ENCODE results near the gene FBRSL1.
"Not testable (repeated sequence)": the region's sequence is repeated elsewhere in the genome, so short reads cannot be mapped to it uniquely, and the experiment has no call there.

Gene FBRSL1

GRCh38 chr12:132530851-132531250 is 40.9 kb downstream of the FBRSL1 start:
- no peak overlapping the region for H3K9ac ChIP-seq (ENCODE audit: low read length)
- no peaks in the 10 kb centered on the region for H3K4me1 ChIP-seq (ENCODE audit: low read length)

DNA sequence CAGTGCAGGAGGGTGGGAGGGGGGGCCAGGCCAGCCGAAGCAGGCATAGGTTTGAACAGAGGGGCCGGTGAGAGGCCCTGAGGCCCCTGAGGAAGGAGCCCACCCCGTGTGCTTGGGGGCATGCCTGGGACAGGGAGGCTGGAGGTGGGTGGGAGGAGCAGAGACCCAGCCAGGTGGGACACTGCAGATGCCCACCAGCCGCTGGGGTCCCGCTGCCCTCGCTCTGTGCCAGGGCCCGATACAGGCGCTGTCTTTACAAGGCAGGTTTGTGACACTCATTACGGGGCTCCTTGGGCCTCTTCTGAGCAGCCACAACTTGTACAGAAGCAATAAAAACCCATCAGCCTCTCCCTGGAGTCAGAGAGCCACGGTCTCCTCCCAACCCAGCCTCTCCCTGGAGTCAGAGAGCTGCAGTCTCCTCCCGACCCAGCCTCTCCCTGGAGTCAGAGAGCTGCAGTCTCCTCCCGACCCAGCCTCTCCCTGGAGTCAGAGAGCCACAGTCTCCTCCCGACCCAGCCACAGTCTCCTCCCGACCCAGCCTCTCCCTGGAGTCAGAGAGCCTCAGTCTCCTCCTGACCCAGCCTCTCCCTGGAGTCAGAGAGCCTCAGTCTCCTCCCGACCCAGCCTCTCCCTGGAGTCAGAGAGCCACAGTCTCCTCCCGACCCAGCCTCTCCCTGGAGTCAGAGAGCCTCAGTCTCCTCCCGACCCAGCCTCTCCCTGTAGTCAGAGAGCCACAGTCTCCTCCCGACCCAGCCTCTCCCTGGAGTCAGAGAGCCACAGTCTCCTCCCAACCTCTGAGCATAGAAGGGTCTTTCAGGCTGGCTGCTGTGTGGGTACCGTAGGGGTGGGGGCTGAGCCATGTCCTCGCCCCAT is 43.0 kb downstream of the FBRSL1 start:
- not testable (repeated sequence) for H3K9me2 ChIP-seq (replicated peaks; ENCODE audit: insufficient read depth, low read length); H3K79me2 ChIP-seq (ENCODE audit: low read length); H3K9ac ChIP-seq (ENCODE audit: low read length); H4K20me1 ChIP-seq (ENCODE audit: insufficient read depth, low read length); DNase-seq; H3K4me3 ChIP-seq (ENCODE audit: low read length); H3K36me3 ChIP-seq (replicated peaks; ENCODE audit: insufficient read depth, low read length); H3K4me1 ChIP-seq (ENCODE audit: low read length); H3K9me3 ChIP-seq (replicated peaks; ENCODE audit: insufficient read depth, low read length); H2AFZ ChIP-seq (ENCODE audit: low read length); H3K27me3 ChIP-seq (replicated peaks; ENCODE audit: insufficient read depth, low read length); H3K27ac ChIP-seq (ENCODE audit: low read length); H3F3A ChIP-seq (ENCODE audit: insufficient read depth, low read length); H3K4me2 ChIP-seq (ENCODE audit: low read depth, low read length)

More at GRCh38 chr12:132530851-132531250, 40.9 kb downstream of the FBRSL1 start:
- H3K27me3 ChIP-seq (replicated peaks; ENCODE audit: insufficient read depth, low read length) = no peaks in the 10 kb centered on the region
- H3K27ac ChIP-seq (ENCODE audit: low read length) = no peak overlapping the region
- no peaks in the 10 kb centered on the region for H3K79me2 ChIP-seq (ENCODE audit: low read length)
- no peak overlapping the region for H3K4me3 ChIP-seq (ENCODE audit: low read length)
- no peak overlapping the region for H3K4me2 ChIP-seq (ENCODE audit: low read depth, low read length)
- H3K9me3 ChIP-seq (replicated peaks; ENCODE audit: insufficient read depth, low read length) = no peaks in the 10 kb centered on the region
- no peaks in the 10 kb centered on the region for H3K36me3 ChIP-seq (replicated peaks; ENCODE audit: insufficient read depth, low read length)
- H3F3A ChIP-seq (ENCODE audit: insufficient read depth, low read length) = no peaks in the 10 kb centered on the region
- H3K9me2 ChIP-seq (replicated peaks; ENCODE audit: insufficient read depth, low read length) = no peaks in the 10 kb centered on the region
- no peaks in the 10 kb centered on the region for H4K20me1 ChIP-seq (ENCODE audit: insufficient read depth, low read length)
- H2AFZ ChIP-seq (ENCODE audit: low read length) = no peak overlapping the region
- TF ChIP-seq, protein P1, sequence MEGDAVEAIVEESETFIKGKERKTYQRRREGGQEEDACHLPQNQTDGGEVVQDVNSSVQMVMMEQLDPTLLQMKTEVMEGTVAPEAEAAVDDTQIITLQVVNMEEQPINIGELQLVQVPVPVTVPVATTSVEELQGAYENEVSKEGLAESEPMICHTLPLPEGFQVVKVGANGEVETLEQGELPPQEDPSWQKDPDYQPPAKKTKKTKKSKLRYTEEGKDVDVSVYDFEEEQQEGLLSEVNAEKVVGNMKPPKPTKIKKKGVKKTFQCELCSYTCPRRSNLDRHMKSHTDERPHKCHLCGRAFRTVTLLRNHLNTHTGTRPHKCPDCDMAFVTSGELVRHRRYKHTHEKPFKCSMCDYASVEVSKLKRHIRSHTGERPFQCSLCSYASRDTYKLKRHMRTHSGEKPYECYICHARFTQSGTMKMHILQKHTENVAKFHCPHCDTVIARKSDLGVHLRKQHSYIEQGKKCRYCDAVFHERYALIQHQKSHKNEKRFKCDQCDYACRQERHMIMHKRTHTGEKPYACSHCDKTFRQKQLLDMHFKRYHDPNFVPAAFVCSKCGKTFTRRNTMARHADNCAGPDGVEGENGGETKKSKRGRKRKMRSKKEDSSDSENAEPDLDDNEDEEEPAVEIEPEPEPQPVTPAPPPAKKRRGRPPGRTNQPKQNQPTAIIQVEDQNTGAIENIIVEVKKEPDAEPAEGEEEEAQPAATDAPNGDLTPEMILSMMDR (IDR thresholded peaks at IDR 0.05; ENCODE audit: low read length) = no peak
- TF ChIP-seq EZH2phosphoT487 (IDR thresholded peaks at IDR 0.05; ENCODE audit: low read length) (no peak), EZH2 (optimal IDR thresholded peaks at IDR 0.05; ENCODE audit: low read depth, low read length) (no peak)
- DNase-seq = no peak

- Histone ChIP-seq H3K36me3 (replicated peaks; ENCODE audit: insufficient read depth, low read length) (no peaks in the 10 kb centered on the region), H3K9ac (ENCODE audit: low read length) (no peak overlapping the region), H3K9me3 (replicated peaks; ENCODE audit: insufficient read depth, low read length) (no peaks in the 10 kb centered on the region), H3K79me2 (ENCODE audit: low read length) (no peaks in the 10 kb centered on the region), H3K27me3 (replicated peaks; ENCODE audit: insufficient read depth, low read length) (no peaks in the 10 kb centered on the region), H3K4me1 (ENCODE audit: low read length) (no peaks in the 10 kb centered on the region), H3K4me2 (ENCODE audit: low read depth, low read length) (no peak overlapping the region), H3K9me2 (replicated peaks; ENCODE audit: insufficient read depth, low read length) (no peaks in the 10 kb centered on the region), H4K20me1 (ENCODE audit: insufficient read depth, low read length) (no peaks in the 10 kb centered on the region), H2AFZ (ENCODE audit: low read length) (no peak overlapping the region), H3K4me3 (ENCODE audit: low read length) (no peak overlapping the region), H3K27ac (ENCODE audit: low read length) (no peak overlapping the region), H3F3A (ENCODE audit: insufficient read depth, low read length) (no peaks in the 10 kb centered on the region)
- no peak for DNase-seq
- TF ChIP-seq EZH2 (optimal IDR thresholded peaks at IDR 0.05; ENCODE audit: low read depth, low read length) = no peak
- TF ChIP-seq EZH2phosphoT487 (IDR thresholded peaks at IDR 0.05; ENCODE audit: low read length) = no peak
- TF ChIP-seq, protein P1 (IDR thresholded peaks at IDR 0.05; ENCODE audit: low read length) = no peak
Observed at GRCh38 chr12:132533584-132533958, 43.6 kb downstream of the FBRSL1 start.

DNA sequence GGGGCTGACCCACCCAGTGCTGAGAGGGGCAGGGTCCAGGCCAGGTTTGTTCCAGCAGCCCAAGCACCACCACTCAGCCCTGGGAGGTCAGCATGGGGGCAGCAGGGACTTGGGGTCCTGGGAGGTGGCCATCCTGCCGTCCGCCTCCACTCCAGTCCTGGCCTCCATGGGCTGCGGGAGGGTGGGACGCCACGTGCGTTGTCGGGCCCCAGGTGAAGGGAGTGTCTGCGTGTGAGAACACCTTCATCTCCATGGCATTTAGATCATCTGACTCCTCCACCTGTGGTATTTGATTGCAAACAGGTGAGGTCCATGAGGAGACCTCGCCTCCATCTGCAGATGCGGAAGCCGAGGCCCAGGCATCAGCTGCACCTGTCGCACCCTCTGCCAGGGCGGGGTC is 44.1 kb downstream of the FBRSL1 start:
- Histone ChIP-seq H3F3A (ENCODE audit: insufficient read depth, low read length) (no peaks in the 10 kb centered on the region), H3K9me3 (replicated peaks; ENCODE audit: insufficient read depth, low read length) (no peaks in the 10 kb centered on the region), H2AFZ (ENCODE audit: low read length) (no peak overlapping the region), H3K4me2 (ENCODE audit: low read depth, low read length) (no peak overlapping the region), H3K36me3 (replicated peaks; ENCODE audit: insufficient read depth, low read length) (no peaks in the 10 kb centered on the region), H3K79me2 (ENCODE audit: low read length) (no peaks in the 10 kb centered on the region), H3K4me1 (ENCODE audit: low read length) (no peaks in the 10 kb centered on the region), H3K27me3 (replicated peaks; ENCODE audit: insufficient read depth, low read length) (no peaks in the 10 kb centered on the region), H4K20me1 (ENCODE audit: insufficient read depth, low read length) (no peaks in the 10 kb centered on the region), H3K27ac (ENCODE audit: low read length) (no peak overlapping the region), H3K9me2 (replicated peaks; ENCODE audit: insufficient read depth, low read length) (no peaks in the 10 kb centered on the region), H3K9ac (ENCODE audit: low read length) (no peak overlapping the region), H3K4me3 (ENCODE audit: low read length) (no peak overlapping the region)
- no peak for TF ChIP-seq EZH2phosphoT487 (IDR thresholded peaks at IDR 0.05; ENCODE audit: low read length)
- TF ChIP-seq EZH2 (optimal IDR thresholded peaks at IDR 0.05; ENCODE audit: low read depth, low read length) = no peak
- TF ChIP-seq, protein P1 (IDR thresholded peaks at IDR 0.05; ENCODE audit: low read length) = no peak
- DNase-seq = no peak
